GM12873 (cell line): ENCODE measurements around the gene SEC16A.

Experiments
- TF ChIP-seq, protein P1 (sequence below): IDR thresholded peaks from 2 replicates; pipeline ENCODE4 v1.5.1; 2012; ENCODE audit warnings: low read depth, mild to moderate bottlenecking, moderate library complexity, low read length, control low read depth; ENCODE audit not compliant: insufficient read depth; ENCODE audit errors: missing control alignments

SEC16A gene

DNA sequence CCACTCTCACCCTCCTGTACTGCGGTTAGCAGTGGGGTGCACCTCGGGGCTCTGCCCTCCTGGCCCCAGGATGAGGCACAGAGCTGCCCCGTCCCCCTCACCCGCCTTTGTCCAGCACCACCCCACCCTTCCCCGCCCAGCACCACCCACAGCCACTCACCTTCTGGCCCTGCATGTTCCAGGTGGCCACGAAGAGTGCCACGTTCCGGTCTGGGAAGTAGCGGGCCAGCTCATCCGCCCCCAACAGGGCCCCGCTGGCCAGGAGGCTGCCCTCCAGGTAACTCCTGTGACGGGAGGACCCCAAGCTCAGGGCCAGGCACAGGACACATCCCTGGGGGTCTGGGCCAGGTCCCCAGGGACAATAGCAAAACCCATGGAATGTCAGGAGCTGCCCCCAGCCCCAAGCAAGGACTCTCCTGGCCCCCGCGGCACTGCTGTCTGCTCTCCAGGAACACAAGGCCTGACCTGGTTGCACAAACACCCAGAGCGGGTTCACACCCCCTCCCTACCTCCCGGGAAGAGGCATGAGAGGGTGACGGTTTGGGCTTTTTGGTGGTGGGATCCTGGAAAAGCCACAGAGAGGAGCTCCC lies 48.2 kb downstream of the SEC16A start:
- TF ChIP-seq, protein P1, sequence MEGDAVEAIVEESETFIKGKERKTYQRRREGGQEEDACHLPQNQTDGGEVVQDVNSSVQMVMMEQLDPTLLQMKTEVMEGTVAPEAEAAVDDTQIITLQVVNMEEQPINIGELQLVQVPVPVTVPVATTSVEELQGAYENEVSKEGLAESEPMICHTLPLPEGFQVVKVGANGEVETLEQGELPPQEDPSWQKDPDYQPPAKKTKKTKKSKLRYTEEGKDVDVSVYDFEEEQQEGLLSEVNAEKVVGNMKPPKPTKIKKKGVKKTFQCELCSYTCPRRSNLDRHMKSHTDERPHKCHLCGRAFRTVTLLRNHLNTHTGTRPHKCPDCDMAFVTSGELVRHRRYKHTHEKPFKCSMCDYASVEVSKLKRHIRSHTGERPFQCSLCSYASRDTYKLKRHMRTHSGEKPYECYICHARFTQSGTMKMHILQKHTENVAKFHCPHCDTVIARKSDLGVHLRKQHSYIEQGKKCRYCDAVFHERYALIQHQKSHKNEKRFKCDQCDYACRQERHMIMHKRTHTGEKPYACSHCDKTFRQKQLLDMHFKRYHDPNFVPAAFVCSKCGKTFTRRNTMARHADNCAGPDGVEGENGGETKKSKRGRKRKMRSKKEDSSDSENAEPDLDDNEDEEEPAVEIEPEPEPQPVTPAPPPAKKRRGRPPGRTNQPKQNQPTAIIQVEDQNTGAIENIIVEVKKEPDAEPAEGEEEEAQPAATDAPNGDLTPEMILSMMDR = no peak

DNA sequence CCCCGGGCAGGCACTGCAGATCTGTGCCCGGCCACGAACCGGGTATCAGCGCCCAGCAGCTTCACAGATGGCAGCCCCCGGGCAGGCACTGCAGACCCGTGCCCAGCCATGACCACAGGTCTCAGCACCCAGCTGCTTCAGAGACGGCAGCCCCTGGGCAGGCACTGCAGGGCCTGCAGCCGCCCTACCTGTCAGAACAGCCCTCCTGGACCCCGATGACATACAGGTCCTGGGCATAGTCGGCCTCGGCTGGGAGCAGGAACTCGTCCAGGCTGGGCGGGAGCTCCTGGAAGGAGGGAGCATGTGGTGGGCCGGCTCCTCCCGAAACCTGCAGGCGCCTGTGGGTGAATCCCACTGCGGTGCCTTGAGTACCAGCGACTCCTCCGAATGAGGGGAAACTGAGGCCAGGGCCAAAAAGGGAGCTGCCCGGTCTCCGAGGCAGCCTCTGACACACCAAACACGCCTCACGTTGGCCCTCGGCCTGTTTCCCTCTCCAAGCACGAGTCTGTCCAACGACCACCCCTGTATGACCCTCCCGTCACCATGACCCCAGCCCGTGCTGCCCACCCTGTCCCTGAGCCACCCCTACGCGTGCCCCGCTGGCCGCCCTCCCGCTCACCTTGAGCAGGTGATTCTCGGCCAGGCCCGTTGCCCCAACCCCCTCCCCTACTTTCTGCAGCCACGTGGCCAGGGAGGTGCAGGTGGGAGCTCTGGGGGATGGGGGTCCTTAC lies 48.8 kb downstream of the SEC16A start:
- TF ChIP-seq, protein P1 = no peak

DNA sequence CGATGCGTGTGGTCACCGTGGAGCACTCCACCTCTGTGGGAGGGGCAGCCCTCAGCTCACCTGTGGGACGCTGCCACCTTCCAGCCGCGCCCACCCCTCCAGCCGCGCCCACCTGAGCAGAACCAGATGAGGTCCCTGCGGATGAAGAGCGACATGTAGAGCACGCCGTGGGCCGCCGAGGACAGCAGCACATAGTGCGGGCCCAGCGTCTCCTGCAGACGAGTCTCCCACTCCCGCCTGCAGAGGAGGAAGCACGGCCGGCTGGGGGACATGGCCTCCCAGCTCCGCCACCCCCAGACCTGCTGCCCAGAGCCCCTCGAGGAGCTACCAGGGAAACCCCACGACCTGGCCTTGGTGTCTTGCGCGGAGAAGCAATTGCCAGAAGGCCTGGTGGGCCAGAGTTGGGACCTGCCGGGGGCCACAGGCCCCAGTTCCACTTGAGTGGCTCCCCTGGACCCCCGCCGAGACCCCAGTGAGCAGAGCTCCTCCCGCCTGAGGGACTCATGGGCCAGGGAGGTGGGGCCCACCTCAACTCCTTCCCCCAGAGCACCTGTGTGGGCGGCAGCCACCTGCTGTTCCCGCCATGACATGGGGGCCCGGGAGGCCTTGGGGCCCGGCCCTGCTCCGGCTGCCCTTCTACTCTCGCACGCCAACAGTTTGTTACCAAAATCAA lies 49.7 kb downstream of the SEC16A start:
- TF ChIP-seq, protein P1 = no peak

DNA sequence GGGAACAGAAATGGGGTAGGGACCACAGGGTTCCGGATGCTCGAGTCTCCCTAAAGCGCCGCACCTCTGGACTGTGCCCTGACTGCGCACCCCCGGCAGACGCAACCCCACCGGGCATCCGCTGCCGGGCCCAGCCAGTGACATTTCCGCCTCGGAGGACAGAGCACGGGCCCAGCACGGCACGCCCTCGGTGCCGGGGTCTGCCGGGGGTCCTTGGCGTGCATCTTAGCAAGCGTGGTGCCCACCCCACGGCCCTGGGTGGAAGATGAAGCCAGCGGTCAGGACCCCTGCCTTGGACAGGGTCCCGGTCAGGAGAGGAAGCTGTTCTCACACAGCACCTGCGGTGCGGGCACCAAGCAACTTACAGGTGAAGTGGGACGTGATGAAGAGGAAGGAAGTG lies 50.2 kb downstream of the SEC16A start:
- TF ChIP-seq, protein P1 = no peak

DNA sequence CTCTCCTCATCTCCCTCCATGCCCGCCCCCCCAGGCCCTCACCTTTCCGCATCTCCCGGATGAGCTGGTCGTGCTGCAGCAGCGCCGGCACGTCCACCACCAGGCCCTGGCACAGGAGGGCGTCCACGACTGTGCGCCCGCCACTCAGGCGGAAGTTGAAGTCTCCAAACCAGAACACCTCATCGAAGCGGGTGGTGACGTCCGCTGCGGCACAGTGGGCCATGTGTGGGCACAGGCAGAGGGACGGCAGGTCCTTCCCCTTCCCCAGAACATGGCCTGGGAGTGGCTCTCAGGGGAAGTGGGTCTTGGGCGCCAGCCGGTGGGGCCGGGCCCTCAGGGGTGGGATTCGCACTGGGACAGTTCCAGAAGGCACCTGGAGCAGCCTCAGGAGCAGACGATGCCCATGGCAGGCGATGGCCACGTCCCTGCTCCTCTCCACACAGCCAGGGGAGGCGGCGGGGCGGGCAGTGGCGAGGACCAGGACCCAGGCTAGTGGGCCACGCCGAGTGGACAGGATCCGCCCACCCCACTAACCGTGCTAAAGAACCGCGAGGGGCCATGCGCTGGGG lies 51.0 kb downstream of the SEC16A start:
- TF ChIP-seq, protein P1 = no peak

DNA sequence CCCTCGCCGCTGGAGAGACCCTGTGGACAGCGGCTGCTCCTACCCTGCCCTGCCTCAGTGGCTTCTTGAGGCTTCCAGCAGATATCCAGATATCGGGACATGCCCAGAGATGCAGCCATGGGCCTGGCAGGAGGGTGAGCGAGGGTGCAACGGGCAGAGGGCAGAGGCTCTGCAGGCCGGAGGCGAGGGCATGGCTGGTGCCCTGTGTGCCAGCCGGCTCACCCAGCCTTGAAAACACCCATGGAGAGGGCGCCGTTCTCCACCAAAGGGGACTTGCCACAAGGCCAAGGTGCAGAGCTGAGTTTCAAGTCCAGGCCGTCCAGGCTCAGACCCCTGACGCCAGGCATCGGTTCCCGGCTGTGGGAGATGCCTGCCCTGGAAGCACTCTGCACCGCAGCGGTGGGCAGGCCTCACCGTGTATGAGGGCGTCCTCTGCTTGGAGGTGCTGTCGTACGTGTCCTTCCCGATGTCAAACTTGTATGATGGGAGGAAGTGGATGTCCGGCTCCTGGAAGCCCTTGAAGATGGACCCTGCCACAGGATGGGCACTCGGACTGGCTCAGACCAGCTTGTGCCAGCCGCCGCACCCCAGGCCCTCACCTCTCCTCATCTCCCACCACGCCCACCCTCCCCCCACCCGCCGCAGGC lies 52.1 kb downstream of the SEC16A start:
- TF ChIP-seq, protein P1 = no peak
